Aorta (tissue), 5 donors: ENCODE data around the gene PIP4K2A. TPM values are rescaled to one million over a fixed set of nuclear protein-coding genes. Genes with fewer than 3 reads are reported as not detected.

Source experiments
- ATAC-seq: fragments of 200-7000 bp; cut with Tn5 transposase; one replicate; pipeline ENCODE4 v1.9.1; 2022; ENCODE audit warnings: moderate library complexity; ENCODE audit not compliant: low FRiP score
- DNase-seq, 2 donors: peaks; one replicate each; pipeline ENCODE4 v3.0.0-alpha.2; 2020
- H3K27ac ChIP-seq, 2 donors: one replicate each; pipeline ENCODE4 v1.5.1; 2013; ENCODE audit warnings: low read length in 2 of 2, mild to moderate bottlenecking in 2 of 2, moderate library complexity in 2 of 2, control low read depth in 1 of 2, inconsistent platforms in 1 of 2, low read depth in 1 of 2
- H3K27me3 ChIP-seq, 2 donors: one replicate each; pipeline ENCODE4 v1.6.1; 2013; ENCODE audit warnings: control low read depth in 1 of 2, low read length in 1 of 2, mild to moderate bottlenecking in 1 of 2, moderate library complexity in 1 of 2; ENCODE audit not compliant: insufficient read depth in 2 of 2, control insufficient read depth in 1 of 2
- H3K36me3 ChIP-seq, 2 donors: one replicate each; pipeline ENCODE4 v1.6.1; 2013; ENCODE audit warnings: control low read depth in 1 of 2, low read length in 1 of 2, mild to moderate bottlenecking in 1 of 2; ENCODE audit not compliant: insufficient read depth in 2 of 2, control insufficient read depth in 1 of 2
- H3K4me1 ChIP-seq, 2 donors: one replicate each; pipeline ENCODE4 v1.6.1; 2013; ENCODE audit warnings: low read length in 2 of 2, control low read depth in 1 of 2, mild to moderate bottlenecking in 1 of 2, moderate library complexity in 1 of 2; ENCODE audit not compliant: insufficient read depth in 2 of 2, control insufficient read depth in 1 of 2
- H3K4me3 ChIP-seq, 2 donors: one replicate each; pipeline ENCODE4 v1.5.1; 2013; ENCODE audit warnings: low read length in 2 of 2, control low read depth in 1 of 2, mild to moderate bottlenecking in 1 of 2
- H3K9me3 ChIP-seq: one replicate; pipeline ENCODE4 v1.6.1; 2013; ENCODE audit warnings: mild to moderate bottlenecking, low read length; ENCODE audit not compliant: control insufficient read depth
- WGBS, 2 donors: extraction: QIAGEN DNeasy Blood & Tissue Kit; methylation state at CpG; one replicate each; pipeline ENCODE4 v1.1.7; 2013; 5-methylcytosine and 5-hydroxymethylcytosine counted together
- intact Hi-C, 2 donors: fragments of 100-400 bp; cut with DNase I; formaldehyde crosslinking; loops; one replicate each; pipeline versions ENCODE4 v1.14.2 to v1.15.0; 2022
- long read RNA-seq, 2 donors: library from polyadenylated mRNA; unstranded; transcript quantifications; one replicate each; pipeline ENCODE4 v2.0.0, GENCODE V29; 2020 to 2021
- polyA plus RNA-seq, 2 donors: library from polyadenylated mRNA; stranded (reverse); fragments of 200-250 nt; gene quantifications; one replicate each; pipeline ENCODE4 v1.2.3, GENCODE V29; 2013
- total RNA-seq, 2 donors: library from RNA; stranded (reverse); fragmentation: NEBNext Ultra II Directional; extraction: Animal tissue kit (Norgen Biotek cat#: 25700); gene quantifications; one replicate each; pipeline ENCODE4 v1.2.1, GENCODE V29; 2021
- donor health status: healthy with polysubstance abuse.
- donor health status: Bipolar disorder and iron deficiency.
- donor health status: DM: no; HTN: no; CAD: no.
- donor health status: DM: no; HTN: no; CAD: no.
- donor health status: DM: yes; HTN: yes; CAD: no.

PIP4K2A gene
- total RNA-seq (10 to 100 TPM; 77.9 to 90.3 TPM), polyA plus RNA-seq (10 to 100 TPM; 24.2 to 29.3 TPM)
- long read RNA-seq, donor 1, partial matches to known transcripts, result 19 of 92 reads
- long read RNA-seq, donor 1, other reads (novel, unspliced or antisense), result 69 of 92 reads
- long read RNA-seq, donor 2, transcript PIP4K2A-202 (10 exons, 3,802 nt), result major isoform, 5 of 39 reads
- long read RNA-seq, donor 2, partial matches to known transcripts, result 10 of 39 reads
- long read RNA-seq, donor 2, other reads (novel, unspliced or antisense), result 24 of 39 reads

DNA sequence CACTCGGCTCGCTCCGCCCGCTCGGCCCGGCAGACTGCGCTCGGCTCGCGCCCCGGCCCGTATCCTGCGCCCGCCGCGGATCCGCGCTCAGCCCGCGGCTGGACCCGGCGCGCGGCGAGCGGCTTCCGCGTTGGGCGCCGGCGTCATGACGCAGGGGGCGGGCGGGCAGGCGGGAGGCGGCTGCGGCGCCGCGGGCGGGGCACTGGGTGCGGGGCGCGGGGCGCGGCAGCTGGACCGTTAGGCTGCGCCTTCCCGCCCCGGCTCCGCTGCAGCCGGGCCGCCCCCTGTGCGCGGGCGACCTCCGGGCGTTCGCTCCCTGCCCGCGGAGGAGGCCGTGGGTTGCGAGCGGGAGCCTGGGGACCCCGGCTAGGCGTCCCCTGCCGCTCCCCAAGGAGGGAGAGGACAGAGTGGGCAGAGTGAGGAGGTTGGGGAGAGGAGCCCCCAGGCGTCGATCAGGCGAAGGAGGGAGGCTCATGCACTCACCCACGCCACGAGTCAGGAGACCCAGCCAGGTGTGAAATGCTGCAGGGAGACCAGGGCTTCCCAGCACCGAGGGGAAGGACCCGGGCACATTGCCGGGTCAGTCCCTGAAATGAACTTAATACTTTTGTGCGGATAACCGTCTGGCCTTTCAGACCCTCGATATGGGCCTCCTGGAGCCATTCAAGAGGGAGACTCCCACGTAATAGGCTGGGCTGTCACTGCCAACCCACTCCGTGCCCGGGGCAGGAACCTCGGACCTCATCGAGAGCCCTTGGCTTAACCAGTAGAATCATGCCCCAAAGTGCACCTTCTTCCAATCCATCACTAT is at the start of gene PIP4K2A:
PIP4K2A (minus strand) TSS at position 100 of the 811 bp plus-strand sequence. CDS start 252 bp downstream, outside the sequence.
- Histone ChIP-seq H3K4me3 (peak within 1 kb of the TSS; percentile 73 to 96), H3K27me3 (no peaks in the 10 kb centered on the region), H3K36me3 (no peaks in the 10 kb centered on the region), H3K9me3 (no peaks in the 10 kb centered on the region), H3K27ac (peak within 1 kb of the TSS; percentile 52 to 91), H3K4me1 (peaks cover 0 to 3% of the 10 kb centered on the region in 2 donors)
- DNase-seq (peak; percentile 86 to 91), ATAC-seq (peak; percentile 85)
- intact Hi-C loops, result loop anchor here (5.0 to 10.0 kb wide), 6 partner anchors 140 to 353 kb away; no protein-coding TSS in a partner anchor
- WGBS, 2 donors, result 6 to 16% methylated on average over 29 to 83 of the region's 83 CpGs

DNA sequence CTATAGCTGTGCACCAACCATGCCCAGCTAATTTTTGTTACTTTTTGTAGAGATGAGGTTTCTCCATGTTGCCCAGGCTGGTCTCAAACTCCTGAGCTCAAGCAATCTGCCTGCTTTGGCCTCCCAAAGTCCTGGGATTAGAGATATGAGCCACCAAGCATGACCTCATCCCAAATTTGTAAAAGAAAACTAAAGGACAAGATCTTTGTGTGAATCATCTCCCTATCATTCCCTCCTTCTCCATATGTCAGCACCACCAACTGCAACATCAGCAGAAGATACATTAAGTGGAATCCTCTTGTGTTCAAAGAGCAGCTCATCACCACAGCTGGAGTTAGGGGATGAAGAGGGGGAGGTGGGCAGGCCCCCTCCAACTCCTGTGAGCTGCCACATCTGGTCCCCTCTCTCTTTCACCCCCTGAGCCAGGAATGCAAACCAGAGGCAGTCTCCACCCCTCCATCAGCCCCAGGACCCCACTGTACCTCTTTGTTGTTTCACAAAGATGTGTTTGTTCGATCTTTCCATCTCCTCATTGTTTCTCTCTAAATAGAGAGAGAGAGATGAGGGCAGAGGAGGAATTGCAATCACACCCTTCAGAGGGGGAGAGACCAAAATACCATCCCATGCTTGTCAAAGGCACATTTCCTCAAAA is 47.3 kb upstream of the PIP4K2A start:
- intact Hi-C loops, result no loop called here
- ATAC-seq, result no peak
- Histone ChIP-seq H3K9me3 (no peaks in the 10 kb centered on the region), H3K4me1 (peaks cover 6 to 8% of the 10 kb centered on the region in 2 donors), H3K27me3 (no peaks in the 10 kb centered on the region), H3K4me3 (no peak overlapping the region), H3K27ac (no peak overlapping the region), H3K36me3 (no peaks in the 10 kb centered on the region)
- no peak for DNase-seq
- WGBS, 2 donors, result 96 to 100% methylated on average over 1 of the region's 1 CpG

GRCh38 chr10:22760025-22760424 is 45.6 kb upstream of the PIP4K2A start:
- no peaks in the 10 kb centered on the region for H3K27me3 ChIP-seq
- no peaks in the 10 kb centered on the region for H3K9me3 ChIP-seq
- intact Hi-C loops, result no loop called here
- no peaks in the 10 kb centered on the region for H3K36me3 ChIP-seq
- no peak for DNase-seq
- ATAC-seq, result no peak
- H3K27ac ChIP-seq, result no peak overlapping the region
- peaks cover 5 to 8% of the 10 kb centered on the region in 2 donors for H3K4me1 ChIP-seq
- no peak overlapping the region for H3K4me3 ChIP-seq

DNA sequence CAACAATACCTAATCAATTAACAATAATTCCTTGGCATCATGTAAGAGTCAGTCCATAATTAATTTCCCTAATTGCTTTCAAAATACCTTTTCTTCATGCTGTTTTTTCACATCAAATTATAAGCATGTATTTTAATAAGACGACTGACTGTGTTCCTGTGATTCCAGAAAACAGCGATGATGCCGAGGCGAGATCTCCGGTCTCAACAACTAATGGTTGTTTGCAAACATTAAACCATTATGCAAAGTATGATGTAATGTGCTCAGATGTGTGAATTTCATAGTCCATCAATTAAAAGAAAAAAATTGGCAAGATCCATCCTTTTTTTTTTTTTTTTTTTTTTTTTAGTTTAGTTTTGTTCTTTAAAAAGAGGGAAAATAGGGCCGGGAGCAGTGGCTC is 44.5 kb upstream of the PIP4K2A start:
- WGBS, 2 donors, result 95% methylated on average over 6 of the region's 6 CpGs
- DNase-seq (no peak), ATAC-seq (no peak)
- Histone ChIP-seq H3K9me3 (no peaks in the 10 kb centered on the region), H3K36me3 (no peaks in the 10 kb centered on the region), H3K4me1 (no peaks in the 10 kb centered on the region), H3K4me3 (no peak overlapping the region), H3K27me3 (no peaks in the 10 kb centered on the region), H3K27ac (no peak overlapping the region)
- intact Hi-C loops, result no loop called here

- DNase-seq (no peak), ATAC-seq (no peak)
- Histone ChIP-seq H3K4me3 (no peak overlapping the region), H3K9me3 (no peaks in the 10 kb centered on the region), H3K27ac (no peak overlapping the region), H3K27me3 (no peaks in the 10 kb centered on the region), H3K4me1 (peaks cover 0 to 2% of the 10 kb centered on the region in 2 donors), H3K36me3 (no peaks in the 10 kb centered on the region)
- intact Hi-C loops, result no loop called here
- WGBS, 2 donors, result 91 to 92% methylated on average over 4 of the region's 4 CpGs
Observed at GRCh38 chr10:22754296-22754695, 39.9 kb upstream of the PIP4K2A start.

GRCh38 chr10:22753786-22754185 is 39.4 kb upstream of the PIP4K2A start:
- no peaks in the 10 kb centered on the region for H3K36me3 ChIP-seq
- no peaks in the 10 kb centered on the region for H3K9me3 ChIP-seq
- H3K27ac ChIP-seq, result no peak overlapping the region
- DNase-seq (no peak), ATAC-seq (no peak)
- no peaks in the 10 kb centered on the region for H3K27me3 ChIP-seq
- H3K4me1 ChIP-seq, result peaks cover 0 to 2% of the 10 kb centered on the region in 2 donors
- intact Hi-C loops, result no loop called here
- H3K4me3 ChIP-seq, result no peak overlapping the region
- WGBS, 2 donors, result 51 to 59% methylated on average over 3 of the region's 3 CpGs

DNA sequence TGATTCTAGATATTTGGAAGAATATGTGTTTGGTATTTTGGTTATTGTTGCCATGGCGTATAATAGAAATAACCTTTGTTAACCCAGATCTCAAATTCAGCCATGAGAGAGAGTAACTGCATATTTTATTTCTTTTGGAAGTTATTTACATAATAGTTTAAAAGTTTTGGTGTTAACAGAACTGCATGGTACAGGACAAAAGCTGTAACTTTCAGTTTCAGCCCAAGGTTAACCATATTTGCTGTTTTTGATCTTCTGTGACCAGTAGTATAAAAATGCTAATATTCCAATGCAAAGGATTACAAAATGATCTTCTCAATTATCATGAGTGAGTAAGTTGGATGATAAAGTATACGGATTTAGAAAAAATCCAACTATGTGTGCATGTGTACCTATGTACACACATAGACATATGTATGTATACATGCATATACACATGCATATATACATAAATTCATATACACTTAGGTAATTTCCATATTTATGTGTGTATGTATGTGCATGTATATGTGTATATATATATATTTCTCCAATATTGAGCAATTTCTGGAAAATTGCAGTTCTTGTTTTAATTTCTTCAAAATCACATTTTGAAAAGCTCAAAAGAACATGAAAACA is 38.0 kb upstream of the PIP4K2A start:
- Histone ChIP-seq H3K9me3 (no peaks in the 10 kb centered on the region), H3K27me3 (no peaks in the 10 kb centered on the region), H3K4me3 (no peak overlapping the region), H3K27ac (no peak overlapping the region), H3K4me1 (peaks cover 0 to 2% of the 10 kb centered on the region in 2 donors), H3K36me3 (no peaks in the 10 kb centered on the region)
- ATAC-seq, result no peak
- WGBS, 2 donors, result 81 to 85% methylated on average over 2 of the region's 2 CpGs
- intact Hi-C loops, result no loop called here
- no peak for DNase-seq

- H3K36me3 ChIP-seq, result no peaks in the 10 kb centered on the region
- DNase-seq (no peak), ATAC-seq (no peak)
- peaks cover 0 to 2% of the 10 kb centered on the region in 2 donors for H3K4me1 ChIP-seq
- H3K27ac ChIP-seq, result no peak overlapping the region
- WGBS, 2 donors, result 51 to 61% methylated on average over 2 of the region's 2 CpGs
- no peaks in the 10 kb centered on the region for H3K9me3 ChIP-seq
- intact Hi-C loops, result no loop called here
- H3K4me3 ChIP-seq, result no peak overlapping the region
- H3K27me3 ChIP-seq, result no peaks in the 10 kb centered on the region
Observed at GRCh38 chr10:22750131-22750530, 35.8 kb upstream of the PIP4K2A start.
